ENCODE results near the gene PDIA5.

PDIA5 gene

DNA sequence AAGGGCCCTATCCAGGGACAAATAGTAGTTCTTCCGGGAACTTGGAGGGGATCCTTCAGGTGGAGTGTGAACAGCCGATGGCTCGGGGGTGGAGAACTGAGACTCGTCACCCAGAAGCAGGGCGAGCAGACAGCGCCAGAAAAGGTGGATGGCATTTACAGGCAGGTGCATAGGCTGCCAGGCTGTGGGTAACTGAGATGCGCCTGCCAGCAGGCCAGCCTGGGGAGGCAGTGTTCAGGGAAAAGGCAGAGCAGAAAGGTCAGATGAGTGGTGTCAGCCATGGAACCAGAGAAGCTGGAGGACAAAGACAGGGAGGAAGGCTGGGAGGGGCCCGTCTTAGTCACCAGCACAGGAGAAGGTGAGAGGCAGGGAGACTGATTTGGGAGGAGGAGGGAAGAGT, 81.9 kb downstream of the PDIA5 start:
- peaks cover 23% of the 10 kb centered on the region for H3K36me3 ChIP-seq (ENCODE audit: control insufficient read depth, low read length)
- no peaks in the 10 kb centered on the region for H3K9me2 ChIP-seq (replicated peaks; ENCODE audit: control insufficient read depth, low read length)
- peaks cover 10% of the 10 kb centered on the region for H3K4me1 ChIP-seq (ENCODE audit: control insufficient read depth, low read length)
- TF ChIP-seq CTCF (IDR thresholded peaks at IDR 0.05; ENCODE audit: low read depth, low read length, poor library complexity, severe bottlenecking) (no peak), EZH2phosphoT487 (IDR thresholded peaks at IDR 0.05; ENCODE audit: borderline replicate concordance, low read length) (no peak)
- peaks cover 15% of the 10 kb centered on the region for H3F3A ChIP-seq (ENCODE audit: control insufficient read depth, insufficient read depth)
- H3K27ac ChIP-seq (ENCODE audit: low read depth, low read length): no peak overlapping the region
- peaks cover 22% of the 10 kb centered on the region for H3K9me3 ChIP-seq (ENCODE audit: control insufficient read depth, insufficient read depth, low read length)
- no peaks in the 10 kb centered on the region for H4K20me1 ChIP-seq (ENCODE audit: control insufficient read depth, insufficient read depth, low read depth, low read length)
- no peaks in the 10 kb centered on the region for H3K79me2 ChIP-seq (ENCODE audit: control insufficient read depth, low read length)
- no peak overlapping the region for H3K4me2 ChIP-seq (ENCODE audit: low read length)
- H3K27me3 ChIP-seq (ENCODE audit: control insufficient read depth, low read length): no peaks in the 10 kb centered on the region
- H3K4me3 ChIP-seq (ENCODE audit: low read length): no peak overlapping the region

GRCh38 chr3:123149525-123149924, 82.7 kb downstream of the PDIA5 start:
- H3K36me3 ChIP-seq (ENCODE audit: control insufficient read depth, low read length): peaks cover 23% of the 10 kb centered on the region
- no peaks in the 10 kb centered on the region for H3K9me2 ChIP-seq (replicated peaks; ENCODE audit: control insufficient read depth, low read length)
- TF ChIP-seq CTCF (IDR thresholded peaks at IDR 0.05; ENCODE audit: low read depth, low read length, poor library complexity, severe bottlenecking) (no peak), EZH2phosphoT487 (IDR thresholded peaks at IDR 0.05; ENCODE audit: borderline replicate concordance, low read length) (no peak)
- peaks cover 22% of the 10 kb centered on the region for H3K9me3 ChIP-seq (ENCODE audit: control insufficient read depth, insufficient read depth, low read length)
- no peak overlapping the region for H3K4me3 ChIP-seq (ENCODE audit: low read length)
- H3K4me2 ChIP-seq (ENCODE audit: low read length): no peak overlapping the region
- H3K27ac ChIP-seq (ENCODE audit: low read depth, low read length): no peak overlapping the region
- H3K79me2 ChIP-seq (ENCODE audit: control insufficient read depth, low read length): no peaks in the 10 kb centered on the region
- H4K20me1 ChIP-seq (ENCODE audit: control insufficient read depth, insufficient read depth, low read depth, low read length): no peaks in the 10 kb centered on the region
- H3F3A ChIP-seq (ENCODE audit: control insufficient read depth, insufficient read depth): peaks cover 15% of the 10 kb centered on the region
- H3K27me3 ChIP-seq (ENCODE audit: control insufficient read depth, low read length): no peaks in the 10 kb centered on the region
- peaks cover 11% of the 10 kb centered on the region for H3K4me1 ChIP-seq (ENCODE audit: control insufficient read depth, low read length)

- H3K9me3 ChIP-seq (ENCODE audit: control insufficient read depth, insufficient read depth, low read length): peaks cover 22% of the 10 kb centered on the region
- no peaks in the 10 kb centered on the region for H4K20me1 ChIP-seq (ENCODE audit: control insufficient read depth, insufficient read depth, low read depth, low read length)
- TF ChIP-seq EZH2phosphoT487 (IDR thresholded peaks at IDR 0.05; ENCODE audit: borderline replicate concordance, low read length): no peak
- TF ChIP-seq CTCF (IDR thresholded peaks at IDR 0.05; ENCODE audit: low read depth, low read length, poor library complexity, severe bottlenecking): no peak
- peaks cover 23% of the 10 kb centered on the region for H3K36me3 ChIP-seq (ENCODE audit: control insufficient read depth, low read length)
- H3K4me1 ChIP-seq (ENCODE audit: control insufficient read depth, low read length): peaks cover 11% of the 10 kb centered on the region
- H3K79me2 ChIP-seq (ENCODE audit: control insufficient read depth, low read length): no peaks in the 10 kb centered on the region
- no peak overlapping the region for H3K4me2 ChIP-seq (ENCODE audit: low read length)
- H3F3A ChIP-seq (ENCODE audit: control insufficient read depth, insufficient read depth): peaks cover 15% of the 10 kb centered on the region
- H3K4me3 ChIP-seq (ENCODE audit: low read length): no peak overlapping the region
- no peak overlapping the region for H3K27ac ChIP-seq (ENCODE audit: low read depth, low read length)
- no peaks in the 10 kb centered on the region for H3K9me2 ChIP-seq (replicated peaks; ENCODE audit: control insufficient read depth, low read length)
- no peaks in the 10 kb centered on the region for H3K27me3 ChIP-seq (ENCODE audit: control insufficient read depth, low read length)
Observed at GRCh38 chr3:123150449-123151215, 83.8 kb downstream of the PDIA5 start.
